Neuronal stem cell (in vitro differentiated cells): ENCODE data around the gene FOXC1.

Experiments used
- DNase-seq: peaks from one replicate; pipeline ENCODE4 v3.0.0-alpha.2; 2013; ENCODE audit warnings: low spot score
- H2AFZ ChIP-seq: one replicate; pipeline ENCODE4 v1.6.1; 2013; ENCODE audit warnings: mild to moderate bottlenecking, low read length, inconsistent platforms
- H2AK5ac ChIP-seq: 2 replicates; pipeline ENCODE4 v1.6.1; 2013; ENCODE audit warnings: low read depth, mild to moderate bottlenecking, inconsistent platforms, low read length, moderate library complexity, mixed read lengths
- H2BK120ac ChIP-seq: 2 replicates; pipeline ENCODE4 v1.6.1; 2013; ENCODE audit warnings: low read depth, mild to moderate bottlenecking, inconsistent platforms, low read length, moderate library complexity, mixed read lengths
- H2BK12ac ChIP-seq: one replicate; pipeline ENCODE4 v1.6.1; 2013; ENCODE audit warnings: low read length, inconsistent platforms
- H2BK15ac ChIP-seq: 2 replicates; pipeline ENCODE4 v1.6.1; 2013; ENCODE audit warnings: mild to moderate bottlenecking, low read length, inconsistent platforms, mixed read lengths
- H2BK5ac ChIP-seq: one replicate; pipeline ENCODE4 v1.6.1; 2013; ENCODE audit warnings: inconsistent platforms, mild to moderate bottlenecking, low read length, moderate library complexity
- H3K14ac ChIP-seq: one replicate; pipeline ENCODE4 v1.6.1; 2013; ENCODE audit warnings: low read length, inconsistent platforms
- H3K18ac ChIP-seq: 2 replicates; pipeline ENCODE4 v1.6.1; 2013; ENCODE audit warnings: low read length, inconsistent platforms
- H3K23ac ChIP-seq: 2 replicates; pipeline ENCODE4 v1.6.1; 2013; ENCODE audit warnings: low read depth, mild to moderate bottlenecking, mixed read lengths, low read length, inconsistent platforms; ENCODE audit not compliant: poor library complexity
- H3K27ac ChIP-seq: replicated peaks from 3 replicates; pipeline ENCODE4 v1.5.1; 2013; ENCODE audit warnings: low read length, inconsistent platforms
- H3K27me3 ChIP-seq, 3 experiments: 2 replicates each; pipeline ENCODE4 v1.6.1; 2013; ENCODE audit warnings: low read length in 3 of 3, mild to moderate bottlenecking in 2 of 3, inconsistent platforms in 1 of 3, low read depth in 1 of 3, mixed read lengths in 1 of 3, moderate library complexity in 1 of 3; ENCODE audit not compliant: control insufficient read depth in 3 of 3, insufficient read depth in 3 of 3
- H3K36me3 ChIP-seq, 2 donors: replicated peaks in 1 of 2; 2 replicates each; pipeline ENCODE4 v1.6.1; 2013; ENCODE audit warnings: low read length in 2 of 2; ENCODE audit not compliant: control insufficient read depth in 2 of 2, insufficient read depth in 2 of 2
- H3K4ac ChIP-seq: 2 replicates; pipeline ENCODE4 v1.6.1; 2013; ENCODE audit warnings: inconsistent platforms, mild to moderate bottlenecking, low read length, moderate library complexity
- H3K4me1 ChIP-seq, 2 donors: 1 replicate in 1 of 2; 2 replicates in 1 of 2; pipeline ENCODE4 v1.6.1; 2013; ENCODE audit warnings: low read length in 2 of 2, low read depth in 1 of 2; ENCODE audit not compliant: control insufficient read depth in 2 of 2, insufficient read depth in 1 of 2
- H3K4me2 ChIP-seq: one replicate; pipeline ENCODE4 v1.6.1; 2013; ENCODE audit warnings: mild to moderate bottlenecking, low read length, inconsistent platforms; ENCODE audit not compliant: insufficient read depth, poor library complexity, severe bottlenecking
- H3K4me3 ChIP-seq, 2 donors: 2 replicates each; pipeline ENCODE4 v1.5.1; 2013; ENCODE audit warnings: low read length in 2 of 2, mild to moderate bottlenecking in 2 of 2, inconsistent platforms in 1 of 2, moderate library complexity in 1 of 2
- H3K79me1 ChIP-seq: one replicate; pipeline ENCODE4 v1.6.1; 2013; ENCODE audit warnings: low read depth, mild to moderate bottlenecking, inconsistent platforms, low read length, moderate library complexity
- H3K9ac ChIP-seq: one replicate; pipeline ENCODE4 v1.6.1; 2013; ENCODE audit warnings: mild to moderate bottlenecking, low read depth, low read length, inconsistent platforms; ENCODE audit not compliant: poor library complexity
- H3K9me3 ChIP-seq, 2 donors: replicated peaks in 1 of 2; 2 replicates each; pipeline versions ENCODE3 to v1.6.1; 2013; ENCODE audit warnings: low read length in 2 of 2, mild to moderate bottlenecking in 2 of 2, inconsistent platforms in 1 of 2, low read depth in 1 of 2, mixed read lengths in 1 of 2, moderate library complexity in 1 of 2; ENCODE audit not compliant: control insufficient read depth in 2 of 2, insufficient read depth in 1 of 2
- H4K8ac ChIP-seq: one replicate; pipeline ENCODE4 v1.6.1; 2013; ENCODE audit warnings: low read depth, mild to moderate bottlenecking, inconsistent platforms, low read length, moderate library complexity
- H4K91ac ChIP-seq: one replicate; pipeline ENCODE4 v1.6.1; 2013; ENCODE audit warnings: low read length, low read depth, mild to moderate bottlenecking, inconsistent platforms; ENCODE audit not compliant: poor library complexity
- WGBS, 2 donors: extraction: QIAGEN DNeasy Blood & Tissue Kit; methylation state at CpG; one replicate each; pipeline ENCODE4 v1.1.7; 2013; ENCODE audit warnings: missing lambda C conversion rate in 2 of 2, mixed read lengths in 1 of 2; ENCODE audit not compliant: insufficient read length in 2 of 2, insufficient replicate concordance in 1 of 2; ENCODE audit errors: extremely low coverage in 2 of 2; 5-methylcytosine and 5-hydroxymethylcytosine counted together

Gene FOXC1

GRCh38 chr6:1609041-1609647 lies 571 bp upstream of the FOXC1 start:
- H3K27ac ChIP-seq = no peak overlapping the region
- no peak overlapping the region for H2BK15ac ChIP-seq
- peak overlapping the region; percentile 99 for H2AFZ ChIP-seq
- H3K9ac ChIP-seq = peak overlapping the region; percentile 44
- peak overlapping the region; percentile 64 to 76 for H3K4me3 ChIP-seq
- no peak overlapping the region for H3K14ac ChIP-seq
- no peak overlapping the region for H3K4ac ChIP-seq
- no peak overlapping the region for H4K91ac ChIP-seq
- no peaks in the 10 kb centered on the region for H3K9me3 ChIP-seq
- peak overlapping the region; percentile 84 for H2AK5ac ChIP-seq
- peak overlapping the region; percentile 73 for H3K23ac ChIP-seq
- H3K27me3 ChIP-seq = peaks cover 63 to 85% (median 75%) of the 10 kb centered on the region in 3 experiments
- H2BK120ac ChIP-seq = no peak overlapping the region
- H2BK12ac ChIP-seq = no peak overlapping the region
- H3K79me1 ChIP-seq = peaks cover 3% of the 10 kb centered on the region
- H4K8ac ChIP-seq = no peak overlapping the region
- no peak for DNase-seq
- H3K4me1 ChIP-seq = peaks cover 24 to 26% of the 10 kb centered on the region in 2 donors
- peak overlapping the region; percentile 89 for H3K18ac ChIP-seq
- H3K36me3 ChIP-seq = no peaks in the 10 kb centered on the region
- no CpG with 5 or more reads among the region's 58 CpGs for WGBS, 2 donors
- peak overlapping the region; percentile 96 for H3K4me2 ChIP-seq
- no peak overlapping the region for H2BK5ac ChIP-seq

- Histone ChIP-seq H3K4me2 (peak overlapping the region; percentile 96), H2BK12ac (no peak overlapping the region), H2BK15ac (peak overlapping the region; percentile 26), H3K4ac (no peak overlapping the region), H2AFZ (peak overlapping the region; percentile 92), H3K9me3 (no peaks in the 10 kb centered on the region), H3K36me3 (no peaks in the 10 kb centered on the region), H3K4me1 (peaks cover 26 to 27% of the 10 kb centered on the region in 2 donors), H2AK5ac (peak overlapping the region; percentile 37), H4K91ac (no peak overlapping the region), H3K14ac (peak overlapping the region; percentile 21), H3K9ac (peak overlapping the region; percentile 70), H3K4me3 (peak overlapping the region; percentile 64 to 81), H3K23ac (peak overlapping the region; percentile 89), H4K8ac (no peak overlapping the region), H3K18ac (peak overlapping the region; percentile 90), H2BK5ac (no peak overlapping the region), H2BK120ac (no peak overlapping the region), H3K79me1 (peaks cover 5% of the 10 kb centered on the region), H3K27me3 (peaks cover 57 to 87% (median 76%) of the 10 kb centered on the region in 3 experiments), H3K27ac (no peak overlapping the region)
- DNase-seq = no peak
- no CpG with 5 or more reads among the region's 101 CpGs for WGBS, 2 donors
Observed at GRCh38 chr6:1610497-1611321, 994 bp downstream of the FOXC1 start.

DNA sequence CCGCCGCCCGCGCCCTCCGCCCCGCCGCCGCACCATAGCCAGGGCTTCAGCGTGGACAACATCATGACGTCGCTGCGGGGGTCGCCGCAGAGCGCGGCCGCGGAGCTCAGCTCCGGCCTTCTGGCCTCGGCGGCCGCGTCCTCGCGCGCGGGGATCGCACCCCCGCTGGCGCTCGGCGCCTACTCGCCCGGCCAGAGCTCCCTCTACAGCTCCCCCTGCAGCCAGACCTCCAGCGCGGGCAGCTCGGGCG lies 1.5 kb downstream of the FOXC1 start:
- no peaks in the 10 kb centered on the region for H3K36me3 ChIP-seq
- H2AK5ac ChIP-seq = no peak overlapping the region
- H3K9me3 ChIP-seq = no peaks in the 10 kb centered on the region
- H4K8ac ChIP-seq = no peak overlapping the region
- H3K4ac ChIP-seq = no peak overlapping the region
- peak overlapping the region; percentile 92 for H2AFZ ChIP-seq
- H4K91ac ChIP-seq = no peak overlapping the region
- peaks cover 26 to 27% of the 10 kb centered on the region in 2 donors for H3K4me1 ChIP-seq
- H2BK15ac ChIP-seq = no peak overlapping the region
- no CpG with 5 or more reads among the region's 38 CpGs for WGBS, 2 donors
- H3K79me1 ChIP-seq = peaks cover 5% of the 10 kb centered on the region
- H2BK120ac ChIP-seq = no peak overlapping the region
- no peak for DNase-seq
- H2BK12ac ChIP-seq = no peak overlapping the region
- H2BK5ac ChIP-seq = no peak overlapping the region
- H3K4me3 ChIP-seq = peak overlapping the region in 1 of 2 donors; percentile 64
- no peak overlapping the region for H3K9ac ChIP-seq
- no peak overlapping the region for H3K23ac ChIP-seq
- peaks cover 57 to 87% (median 76%) of the 10 kb centered on the region in 3 experiments for H3K27me3 ChIP-seq
- H3K18ac ChIP-seq = peak overlapping the region; percentile 64
- no peak overlapping the region for H3K14ac ChIP-seq
- H3K4me2 ChIP-seq = peak overlapping the region; percentile 96
- H3K27ac ChIP-seq = no peak overlapping the region

DNA sequence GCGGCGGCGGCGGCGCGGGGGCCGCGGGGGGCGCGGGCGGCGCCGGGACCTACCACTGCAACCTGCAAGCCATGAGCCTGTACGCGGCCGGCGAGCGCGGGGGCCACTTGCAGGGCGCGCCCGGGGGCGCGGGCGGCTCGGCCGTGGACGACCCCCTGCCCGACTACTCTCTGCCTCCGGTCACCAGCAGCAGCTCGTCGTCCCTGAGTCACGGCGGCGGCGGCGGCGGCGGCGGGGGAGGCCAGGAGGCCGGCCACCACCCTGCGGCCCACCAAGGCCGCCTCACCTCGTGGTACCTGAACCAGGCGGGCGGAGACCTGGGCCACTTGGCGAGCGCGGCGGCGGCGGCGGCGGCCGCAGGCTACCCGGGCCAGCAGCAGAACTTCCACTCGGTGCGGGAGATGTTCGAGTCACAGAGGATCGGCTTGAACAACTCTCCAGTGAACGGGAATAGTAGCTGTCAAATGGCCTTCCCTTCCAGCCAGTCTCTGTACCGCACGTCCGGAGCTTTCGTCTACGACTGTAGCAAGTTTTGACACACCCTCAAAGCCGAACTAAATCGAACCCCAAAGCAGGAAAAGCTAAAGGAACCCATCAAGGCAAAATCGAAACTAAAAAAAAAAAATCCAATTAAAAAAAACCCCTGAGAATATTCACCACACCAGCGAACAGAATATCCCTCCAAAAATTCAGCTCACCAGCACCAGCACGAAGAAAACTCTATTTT lies 2.0 kb downstream of the FOXC1 start:
- H2BK120ac ChIP-seq = no peak overlapping the region
- no peak for DNase-seq
- H2BK12ac ChIP-seq = no peak overlapping the region
- no peak overlapping the region for H2AK5ac ChIP-seq
- no peaks in the 10 kb centered on the region for H3K36me3 ChIP-seq
- H2AFZ ChIP-seq = peak overlapping the region; percentile 70
- H4K8ac ChIP-seq = no peak overlapping the region
- H3K9ac ChIP-seq = no peak overlapping the region
- peak overlapping the region; percentile 27 for H3K18ac ChIP-seq
- peak overlapping the region; percentile 13 for H2BK5ac ChIP-seq
- H3K27me3 ChIP-seq = peaks cover 57 to 87% (median 76%) of the 10 kb centered on the region in 3 experiments
- H3K9me3 ChIP-seq = no peaks in the 10 kb centered on the region
- H3K27ac ChIP-seq = no peak overlapping the region
- peak overlapping the region; percentile 38 for H3K14ac ChIP-seq
- no peak overlapping the region for H3K23ac ChIP-seq
- WGBS, 2 donors = no CpG with 5 or more reads among the region's 71 CpGs
- peaks cover 5% of the 10 kb centered on the region for H3K79me1 ChIP-seq
- H3K4me2 ChIP-seq = peak overlapping the region; percentile 52
- no peak overlapping the region for H2BK15ac ChIP-seq
- H3K4me3 ChIP-seq = peak overlapping the region in 1 of 2 donors; percentile 64
- H3K4ac ChIP-seq = no peak overlapping the region
- no peak overlapping the region for H4K91ac ChIP-seq
- H3K4me1 ChIP-seq = peaks cover 22 to 23% of the 10 kb centered on the region in 2 donors
